RWPE2 (cell line): ENCODE measurements around the gene INKA2.

Source experiments
- ATAC-seq: fragments of 200-7000 bp; cut with Tn5 transposase; 3 replicates; pipeline ENCODE4 v1.9.1; 2021; ENCODE audit warnings: low read depth
- DNase-seq: peaks from one replicate; pipeline ENCODE4 v3.0.0-alpha.2; 2020; ENCODE audit warnings: low spot score
- H3K27ac ChIP-seq: fragments of 450-650 bp; 2 replicates; pipeline ENCODE4 v1.5.1; 2017; ENCODE audit warnings: mild to moderate bottlenecking; ENCODE audit not compliant: poor library complexity, severe bottlenecking
- H3K27me3 ChIP-seq: fragments of 250-450 bp; sonication (Bioruptor Pico); 2 replicates; pipeline ENCODE4 v1.5.1; 2021; ENCODE audit warnings: mild to moderate bottlenecking, moderate library complexity; ENCODE audit not compliant: insufficient read depth, poor library complexity, severe bottlenecking
- H3K36me3 ChIP-seq: fragments of 250-450 bp; sonication (Bioruptor Pico); 2 replicates; pipeline ENCODE4 v1.5.1; 2020; ENCODE audit warnings: low read depth, mild to moderate bottlenecking, moderate library complexity
- H3K4me1 ChIP-seq: fragments of 250-450 bp; sonication (Bioruptor Pico); 2 replicates; pipeline ENCODE4 v1.5.1; 2021; ENCODE audit warnings: mild to moderate bottlenecking, moderate library complexity; ENCODE audit not compliant: insufficient read depth, poor library complexity, severe bottlenecking
- H3K4me3 ChIP-seq: fragments of 250-450 bp; sonication (Bioruptor Pico); 2 replicates; pipeline ENCODE4 v1.5.1; 2021; ENCODE audit warnings: mild to moderate bottlenecking, moderate library complexity; ENCODE audit not compliant: severe bottlenecking
- H3K9me3 ChIP-seq: fragments of 250-450 bp; sonication (Bioruptor Pico); 2 replicates; pipeline ENCODE4 v1.5.1; 2021; ENCODE audit warnings: mild to moderate bottlenecking, moderate library complexity; ENCODE audit not compliant: severe bottlenecking
- TF ChIP-seq, protein P1 (sequence below): fragments of 450-650 bp; IDR thresholded peaks from one replicate; pipeline ENCODE4 v1.5.1; 2017; ENCODE audit warnings: mild to moderate bottlenecking, moderate library complexity; ENCODE audit not compliant: poor library complexity, severe bottlenecking

INKA2 gene

DNA sequence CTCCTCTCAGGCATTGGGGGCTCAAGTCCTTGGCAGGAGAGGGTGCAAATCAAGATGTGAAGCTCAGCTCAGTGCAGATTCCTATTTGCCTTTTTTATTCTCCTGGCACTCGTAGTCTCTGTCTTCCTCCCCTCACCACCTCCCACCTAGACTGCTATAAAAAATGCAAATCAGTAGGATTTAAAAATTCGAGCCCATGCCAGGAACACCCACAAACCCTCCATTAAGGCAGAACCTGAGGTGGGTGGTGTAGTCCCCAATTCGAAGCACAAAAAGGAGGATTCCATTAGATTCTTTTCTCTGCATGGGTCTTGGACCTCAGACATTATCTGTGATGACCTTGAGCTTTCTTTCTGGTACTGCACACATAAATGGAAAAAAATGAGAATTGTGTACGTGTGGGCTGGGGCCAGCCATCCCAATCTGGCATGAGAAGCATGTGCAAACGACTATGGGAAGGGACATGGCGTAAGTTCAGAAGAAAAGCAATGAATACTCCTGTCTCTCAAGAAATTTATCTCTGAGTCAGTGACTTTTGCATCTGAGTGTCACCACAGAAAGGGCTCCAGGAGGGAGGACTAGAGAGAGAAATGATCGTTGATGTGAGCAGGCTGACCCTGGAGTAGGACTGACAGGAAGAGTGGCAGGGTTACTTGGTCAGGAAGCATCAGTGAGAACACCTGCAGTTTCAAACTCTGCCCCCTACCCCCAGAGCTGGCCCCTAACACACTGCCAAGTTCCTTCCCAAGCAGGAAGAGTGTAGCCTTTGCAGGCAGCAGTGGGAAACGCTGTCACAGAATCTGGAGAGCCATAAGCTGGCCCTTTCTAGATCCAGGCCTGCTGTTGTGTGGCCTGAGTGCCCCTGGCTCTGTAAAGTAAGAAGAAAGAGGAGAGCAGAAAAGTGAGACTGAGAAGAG lies 1.7 kb downstream of the INKA2 start:
- DNase-seq = no peak
- Histone ChIP-seq H3K9me3 (no peaks in the 10 kb centered on the region), H3K27me3 (peaks cover 7% of the 10 kb centered on the region), H3K36me3 (no peaks in the 10 kb centered on the region), H3K4me3 (no peak overlapping the region), H3K27ac (no peak overlapping the region), H3K4me1 (no peaks in the 10 kb centered on the region)
- ATAC-seq = no peak
- TF ChIP-seq, protein P1, sequence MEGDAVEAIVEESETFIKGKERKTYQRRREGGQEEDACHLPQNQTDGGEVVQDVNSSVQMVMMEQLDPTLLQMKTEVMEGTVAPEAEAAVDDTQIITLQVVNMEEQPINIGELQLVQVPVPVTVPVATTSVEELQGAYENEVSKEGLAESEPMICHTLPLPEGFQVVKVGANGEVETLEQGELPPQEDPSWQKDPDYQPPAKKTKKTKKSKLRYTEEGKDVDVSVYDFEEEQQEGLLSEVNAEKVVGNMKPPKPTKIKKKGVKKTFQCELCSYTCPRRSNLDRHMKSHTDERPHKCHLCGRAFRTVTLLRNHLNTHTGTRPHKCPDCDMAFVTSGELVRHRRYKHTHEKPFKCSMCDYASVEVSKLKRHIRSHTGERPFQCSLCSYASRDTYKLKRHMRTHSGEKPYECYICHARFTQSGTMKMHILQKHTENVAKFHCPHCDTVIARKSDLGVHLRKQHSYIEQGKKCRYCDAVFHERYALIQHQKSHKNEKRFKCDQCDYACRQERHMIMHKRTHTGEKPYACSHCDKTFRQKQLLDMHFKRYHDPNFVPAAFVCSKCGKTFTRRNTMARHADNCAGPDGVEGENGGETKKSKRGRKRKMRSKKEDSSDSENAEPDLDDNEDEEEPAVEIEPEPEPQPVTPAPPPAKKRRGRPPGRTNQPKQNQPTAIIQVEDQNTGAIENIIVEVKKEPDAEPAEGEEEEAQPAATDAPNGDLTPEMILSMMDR = no peak

DNA sequence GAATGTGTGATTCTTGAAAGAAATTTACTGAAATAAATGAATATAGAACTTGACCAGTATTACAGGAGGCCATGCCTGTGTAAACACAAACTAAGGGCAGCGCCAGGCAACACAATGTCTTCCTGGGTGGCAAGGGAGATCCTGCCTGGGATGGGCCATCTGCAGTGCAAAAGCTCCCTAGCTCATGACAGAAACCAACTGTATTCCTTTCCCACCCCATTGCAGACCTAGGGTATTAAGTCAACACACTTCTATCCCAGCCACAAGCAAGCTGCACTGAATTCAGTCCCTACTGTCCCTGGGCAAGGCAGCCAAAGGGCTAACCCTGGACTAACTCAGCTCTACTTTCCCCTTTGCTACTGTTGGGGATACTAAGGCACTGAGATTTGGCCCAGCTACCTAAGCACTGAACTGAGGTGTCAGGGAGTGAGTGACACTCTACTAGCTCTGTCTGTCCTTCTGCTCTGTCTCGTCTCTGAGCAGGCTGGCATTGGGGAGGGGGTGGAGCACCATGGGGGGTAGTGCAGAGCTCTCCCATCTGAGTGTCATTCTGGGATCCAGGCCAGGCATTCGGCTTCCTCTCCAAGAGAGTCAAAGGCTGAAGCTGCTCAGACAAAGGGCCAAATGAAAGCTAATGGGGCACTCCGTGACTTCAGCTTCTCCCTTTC lies 2.5 kb downstream of the INKA2 start:
- Histone ChIP-seq H3K27ac (no peak overlapping the region), H3K4me1 (no peaks in the 10 kb centered on the region), H3K9me3 (no peaks in the 10 kb centered on the region), H3K4me3 (no peak overlapping the region), H3K36me3 (no peaks in the 10 kb centered on the region), H3K27me3 (peaks cover 7% of the 10 kb centered on the region)
- ATAC-seq = no peak
- TF ChIP-seq, protein P1 = no peak
- DNase-seq = no peak

DNA sequence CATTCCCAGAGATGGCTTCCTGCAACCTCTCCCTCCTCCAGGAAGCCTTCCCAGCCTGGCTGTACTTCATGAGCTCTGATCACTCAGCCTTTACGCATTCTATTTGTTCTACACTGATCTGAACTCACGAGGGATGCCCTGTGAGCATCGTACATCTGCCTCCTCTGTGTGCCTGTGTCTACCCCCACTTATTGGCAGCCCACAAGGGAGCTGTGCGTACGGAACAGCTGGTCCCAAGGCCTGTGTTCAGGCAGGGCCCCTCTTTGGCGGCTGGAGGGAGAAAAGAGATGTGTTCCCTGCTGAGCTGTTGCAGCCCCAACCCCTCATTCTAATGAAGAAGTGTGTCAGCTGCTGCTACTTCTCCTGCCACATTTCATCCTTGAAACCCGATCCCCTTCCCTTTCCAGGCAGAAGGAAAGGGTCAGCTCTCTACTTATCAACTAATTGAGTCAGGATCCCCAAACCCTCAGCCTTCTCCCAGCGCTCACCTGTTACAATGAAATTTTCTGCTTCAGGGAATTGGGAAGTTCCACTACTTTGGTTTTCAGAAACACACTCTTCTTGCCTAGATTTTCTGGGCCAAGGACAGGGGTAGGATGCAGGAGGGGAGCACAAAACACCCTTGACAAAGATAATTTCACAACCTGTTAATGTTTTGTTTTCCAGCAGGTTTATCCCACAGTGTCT lies 3.2 kb downstream of the INKA2 start:
- ATAC-seq = no peak
- H3K27ac ChIP-seq = no peak overlapping the region

DNA sequence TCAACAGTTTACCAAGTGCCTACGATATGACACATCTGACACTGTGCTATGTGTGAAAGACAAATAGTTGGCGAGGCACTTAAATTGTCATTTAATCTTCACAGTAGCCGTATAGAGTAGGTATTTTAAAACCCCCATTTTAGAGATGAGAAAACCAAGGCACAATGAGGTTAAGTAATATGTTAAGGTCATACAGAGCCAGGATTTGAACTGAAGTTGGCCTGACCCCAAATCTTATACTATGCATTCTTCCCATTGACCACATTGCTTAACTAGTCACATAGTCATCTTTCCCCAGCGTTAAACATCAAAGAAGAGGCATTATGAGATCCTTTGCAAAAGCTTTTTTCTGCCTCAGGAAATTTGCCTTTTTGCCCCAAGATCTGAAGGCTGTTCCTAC lies 3.9 kb downstream of the INKA2 start:
- no peak for DNase-seq
- Histone ChIP-seq H3K36me3 (no peaks in the 10 kb centered on the region), H3K4me1 (no peaks in the 10 kb centered on the region), H3K27ac (no peak overlapping the region), H3K27me3 (peaks cover 2% of the 10 kb centered on the region), H3K9me3 (no peaks in the 10 kb centered on the region), H3K4me3 (no peak overlapping the region)
- no peak for ATAC-seq
- TF ChIP-seq, protein P1 = no peak

More for the DNA sequence above, 3.2 kb downstream of the INKA2 start:
- Histone ChIP-seq H3K36me3 (no peaks in the 10 kb centered on the region), H3K4me3 (no peak overlapping the region), H3K4me1 (no peaks in the 10 kb centered on the region), H3K27me3 (peaks cover 7% of the 10 kb centered on the region), H3K9me3 (no peaks in the 10 kb centered on the region)
- TF ChIP-seq, protein P1 = no peak
- no peak for DNase-seq
